ENCODE results near the gene LSM3. TPM values are rescaled to one million over a fixed set of nuclear protein-coding genes. Genes with fewer than 3 reads are reported as not detected.

The LSM3 gene
- total and polyA plus RNA-seq, 2 experiments from 2014 or later, result 12.4 to 22.1 TPM

- Histone ChIP-seq H2AFZ (no peak overlapping the region), H3K79me2 (no peaks in the 10 kb centered on the region), H3K4me2 (peak overlapping the region; percentile 26), H3K4me3 (no peak overlapping the region), H3K27ac (peak overlapping the region; percentile 56), H4K20me1 (ENCODE audit: insufficient read depth, poor library complexity, severe bottlenecking) (no peaks in the 10 kb centered on the region), H3K9me3 (ENCODE audit: low read depth) (no peaks in the 10 kb centered on the region), H3K36me3 (replicated peaks; ENCODE audit: insufficient read depth, low read depth) (no peaks in the 10 kb centered on the region), H3K4me1 (ENCODE audit: insufficient read depth) (peaks cover 36% of the 10 kb centered on the region), H3K9me2 (replicated peaks; ENCODE audit: insufficient read depth) (no peaks in the 10 kb centered on the region), H3K27me3 (no peaks in the 10 kb centered on the region)
- no peak for DNase-seq (ENCODE audit: low spot score)
- TF ChIP-seq EZH2phosphoT487 (IDR thresholded peaks at IDR 0.05; ENCODE audit: low read depth, severe bottlenecking, unreplicated experiment) (no peak), CTCF (IDR thresholded peaks at IDR 0.05; ENCODE audit: poor library complexity) (no peak), EZH2 (IDR thresholded peaks at IDR 0.05; ENCODE audit: borderline replicate concordance) (no peak)
- WGBS (ENCODE audit: low lambda C conversion rate, missing lambda C conversion rate), result 30% methylated on average over 4 of the region's 4 CpGs
Observed at GRCh38 chr3:14210843-14211594, 32.4 kb downstream of the LSM3 start.

GRCh38 chr3:14211621-14212020, 33.0 kb downstream of the LSM3 start:
- Histone ChIP-seq H3K9me2 (replicated peaks; ENCODE audit: insufficient read depth) (no peaks in the 10 kb centered on the region), H3K9me3 (ENCODE audit: low read depth) (no peaks in the 10 kb centered on the region), H3K79me2 (no peaks in the 10 kb centered on the region), H4K20me1 (ENCODE audit: insufficient read depth, poor library complexity, severe bottlenecking) (no peaks in the 10 kb centered on the region), H3K27ac (peak overlapping the region; percentile 41), H3K4me2 (no peak overlapping the region), H3K4me1 (ENCODE audit: insufficient read depth) (peaks cover 36% of the 10 kb centered on the region), H3K4me3 (no peak overlapping the region), H3K27me3 (no peaks in the 10 kb centered on the region), H2AFZ (no peak overlapping the region), H3K36me3 (replicated peaks; ENCODE audit: insufficient read depth, low read depth) (no peaks in the 10 kb centered on the region)
- TF ChIP-seq EZH2 (IDR thresholded peaks at IDR 0.05; ENCODE audit: borderline replicate concordance) (no peak), EZH2phosphoT487 (IDR thresholded peaks at IDR 0.05; ENCODE audit: low read depth, severe bottlenecking, unreplicated experiment) (no peak), CTCF (IDR thresholded peaks at IDR 0.05; ENCODE audit: poor library complexity) (no peak)
- WGBS (ENCODE audit: low lambda C conversion rate, missing lambda C conversion rate), result 63% methylated on average over 4 of the region's 4 CpGs
- DNase-seq (ENCODE audit: low spot score), result no peak

GRCh38 chr3:14212032-14212431, 33.4 kb downstream of the LSM3 start:
- Histone ChIP-seq H2AFZ (no peak overlapping the region), H4K20me1 (ENCODE audit: insufficient read depth, poor library complexity, severe bottlenecking) (no peaks in the 10 kb centered on the region), H3K4me2 (no peak overlapping the region), H3K4me1 (ENCODE audit: insufficient read depth) (peaks cover 36% of the 10 kb centered on the region), H3K9me3 (ENCODE audit: low read depth) (no peaks in the 10 kb centered on the region), H3K79me2 (no peaks in the 10 kb centered on the region), H3K9me2 (replicated peaks; ENCODE audit: insufficient read depth) (no peaks in the 10 kb centered on the region), H3K27ac (no peak overlapping the region), H3K36me3 (replicated peaks; ENCODE audit: insufficient read depth, low read depth) (no peaks in the 10 kb centered on the region), H3K27me3 (no peaks in the 10 kb centered on the region), H3K4me3 (no peak overlapping the region)
- 96% methylated on average over 3 of the region's 3 CpGs for WGBS (ENCODE audit: low lambda C conversion rate, missing lambda C conversion rate)
- TF ChIP-seq EZH2phosphoT487 (IDR thresholded peaks at IDR 0.05; ENCODE audit: low read depth, severe bottlenecking, unreplicated experiment), result no peak
- TF ChIP-seq CTCF (IDR thresholded peaks at IDR 0.05; ENCODE audit: poor library complexity), result no peak
- TF ChIP-seq EZH2 (IDR thresholded peaks at IDR 0.05; ENCODE audit: borderline replicate concordance), result no peak
- no peak for DNase-seq (ENCODE audit: low spot score)

Measured in hepatocyte (in vitro differentiated cells).